GM23338 (cell line): ENCODE data around the gene CARD10. TPM values are rescaled to one million over a fixed set of nuclear protein-coding genes. Genes with fewer than 3 reads are reported as not detected.

Source experiments
- ATAC-seq: fragments of 200-7000 bp; cut with Tn5 transposase; 3 replicates; pipeline ENCODE4 v1.9.1; 2020
- DNase-seq: peaks from one replicate; pipeline ENCODE4 v3.0.0-alpha.2; 2015; ENCODE audit warnings: low spot score
- H2AFZ ChIP-seq: fragments of 200-600 bp; sonication (generic); 2 replicates; pipeline ENCODE4 v1.8.0; 2016; ENCODE audit warnings: antibody characterized with exemption, mild to moderate bottlenecking, moderate library complexity
- H3F3A ChIP-seq: fragments of 200-600 bp; sonication (generic); replicated peaks from 2 replicates; pipeline ENCODE4 v1.8.0; 2017; ENCODE audit warnings: antibody characterized with exemption, mixed run types, low read depth
- H3K27ac ChIP-seq: fragments of 200-600 bp; sonication (generic); 2 replicates; pipeline ENCODE4 v1.6.1; 2016; ENCODE audit warnings: low read depth
- H3K27me3 ChIP-seq: fragments of 200-600 bp; sonication (generic); 2 replicates; pipeline ENCODE4 v1.8.0; 2016; ENCODE audit warnings: mild to moderate bottlenecking, mixed run types, moderate library complexity; ENCODE audit not compliant: insufficient read depth
- H3K36me3 ChIP-seq: fragments of 200-600 bp; sonication (generic); 2 replicates; pipeline ENCODE4 v1.8.0; 2016; ENCODE audit warnings: mild to moderate bottlenecking; ENCODE audit not compliant: insufficient read depth
- H3K4me1 ChIP-seq: fragments of 200-600 bp; sonication (generic); 2 replicates; pipeline ENCODE4 v1.8.0; 2016; ENCODE audit warnings: mild to moderate bottlenecking, moderate library complexity; ENCODE audit not compliant: insufficient read depth
- H3K4me2 ChIP-seq: fragments of 200-600 bp; sonication (generic); 2 replicates; pipeline ENCODE4 v1.7.1; 2017; ENCODE audit warnings: mixed run types
- H3K4me3 ChIP-seq: fragments of 200-600 bp; sonication (generic); 2 replicates; pipeline ENCODE4 v1.6.1; 2016; ENCODE audit warnings: mixed run types
- H3K79me2 ChIP-seq: fragments of 200-600 bp; sonication (generic); replicated peaks from 2 replicates; pipeline ENCODE4 v1.8.0; 2017; ENCODE audit warnings: mild to moderate bottlenecking; ENCODE audit not compliant: insufficient read depth
- H3K9me2 ChIP-seq: fragments of 200-600 bp; sonication (generic); 2 replicates; pipeline ENCODE4 v1.8.0; 2017; ENCODE audit not compliant: insufficient read depth
- H4K20me1 ChIP-seq: fragments of 200-600 bp; sonication (generic); replicated peaks from 2 replicates; pipeline ENCODE4 v1.8.0; 2017; ENCODE audit warnings: mild to moderate bottlenecking; ENCODE audit not compliant: insufficient read depth
- H3K27ac Mint-ChIP-seq: 2 replicates; pipeline ENCODE4 v1.8.0; 2020; ENCODE audit warnings: inconsistent platforms, mild to moderate bottlenecking, moderate library complexity, mixed read lengths
- H3K27me3 Mint-ChIP-seq: 3 replicates; pipeline ENCODE4 v1.8.0; 2022; ENCODE audit warnings: low read depth, mild to moderate bottlenecking, moderate library complexity, mixed read lengths, inconsistent platforms; ENCODE audit not compliant: insufficient read depth, poor library complexity
- H3K36me3 Mint-ChIP-seq: 3 replicates; pipeline ENCODE4 v1.8.0; 2021; ENCODE audit warnings: low read depth, mild to moderate bottlenecking, inconsistent platforms, moderate library complexity, mixed read lengths
- H3K4me1 Mint-ChIP-seq: 3 replicates; pipeline ENCODE4 v1.8.0; 2020; ENCODE audit warnings: mild to moderate bottlenecking, inconsistent platforms, mixed read lengths
- H3K4me3 Mint-ChIP-seq: 3 replicates; pipeline ENCODE4 v1.8.0; 2021; ENCODE audit warnings: moderate library complexity, mild to moderate bottlenecking, inconsistent platforms, mixed read lengths
- H3K9me3 Mint-ChIP-seq: 3 replicates; pipeline ENCODE4 v1.8.0; 2020; ENCODE audit warnings: moderate library complexity, mild to moderate bottlenecking, inconsistent platforms, mixed read lengths
- CREB1 ChIP-seq: fragments of 250-450 bp; sonication (Bioruptor Pico); IDR thresholded peaks from 2 replicates; pipeline ENCODE4 v1.5.0; 2020; ENCODE audit warnings: low read depth, mild to moderate bottlenecking, moderate library complexity
- ETS1 ChIP-seq: IDR thresholded peaks from 2 replicates; pipeline ENCODE4 v1.6.1; 2016; ENCODE audit warnings: antibody characterized with exemption
- EZH2 ChIP-seq: fragments of 200-600 bp; sonication (generic); IDR thresholded peaks from one replicate; pipeline ENCODE4 v1.8.0; 2017; ENCODE audit warnings: antibody characterized with exemption, mild to moderate bottlenecking, low read depth; ENCODE audit not compliant: unreplicated experiment
- EZH2phosphoT487 ChIP-seq: fragments of 200-600 bp; sonication (generic); IDR thresholded peaks from one replicate; pipeline ENCODE4 v1.8.1; 2018; ENCODE audit warnings: antibody characterized with exemption; ENCODE audit not compliant: unreplicated experiment
- JUNB ChIP-seq: IDR thresholded peaks from one replicate; pipeline ENCODE4 v1.6.1; 2016; ENCODE audit warnings: antibody characterized with exemption; ENCODE audit not compliant: unreplicated experiment
- NANOG ChIP-seq: IDR thresholded peaks from 2 replicates; pipeline ENCODE4 v1.6.1; 2016; ENCODE audit warnings: antibody characterized with exemption, borderline replicate concordance
- POLR2AphosphoS5 ChIP-seq: IDR thresholded peaks from 2 replicates; pipeline ENCODE4 v1.6.1; 2016; ENCODE audit warnings: antibody characterized with exemption, low read depth
- REST ChIP-seq: IDR thresholded peaks from one replicate; pipeline ENCODE4 v1.6.1; 2018; ENCODE audit warnings: antibody characterized with exemption; ENCODE audit not compliant: unreplicated experiment
- STAT1 ChIP-seq: IDR thresholded peaks from one replicate; pipeline ENCODE4 v1.6.1; 2016; ENCODE audit warnings: antibody characterized with exemption; ENCODE audit not compliant: unreplicated experiment
- ZNF114 ChIP-seq: fragments of 250-450 bp; sonication (Bioruptor Pico); IDR thresholded peaks from 2 replicates; pipeline ENCODE4 v1.5.0; 2020; ENCODE audit warnings: mild to moderate bottlenecking, moderate library complexity
- ZNF331 ChIP-seq: fragments of 250-450 bp; sonication (Bioruptor Pico); IDR thresholded peaks from 2 replicates; pipeline ENCODE4 v1.5.0; 2020; ENCODE audit warnings: low read depth, mild to moderate bottlenecking, moderate library complexity
- ZNF462 ChIP-seq: fragments of 250-450 bp; sonication (Bioruptor Pico); IDR thresholded peaks from 2 replicates; pipeline ENCODE4 v1.5.0; 2020; ENCODE audit warnings: mild to moderate bottlenecking, moderate library complexity
- polyA plus RNA-seq: library from polyadenylated mRNA; unstranded; fragments of >200 nt; fragmentation: Nextera tagmentation; extraction: Ambion mirVana; gene quantifications from 2 replicates; pipeline ENCODE4 v1.2.1, GENCODE V29; 2016
- total RNA-seq: library from RNA; depleted of rRNA; stranded (reverse); fragments of >200 nt; shearing (Covaris generic); gene quantifications from 2 replicates; pipeline ENCODE4 v1.2.3, GENCODE V29; 2014

CARD10 gene
- total and polyA plus RNA-seq, 2 experiments from 2014 or later: 5.4 to 17.2 TPM

- H3K36me3 ChIP-seq: no peaks in the 10 kb centered on the region
- H3F3A ChIP-seq: peaks cover 4% of the 10 kb centered on the region; the same call in 1 of the 2 replicates
- peak overlapping the region; percentile 50; the same call in 1 of the 2 replicates for H3K27ac Mint-ChIP-seq
- no peak for TF ChIP-seq ZNF114 (CRISPR knock-in tag)
- TF ChIP-seq POLR2AphosphoS5: no peak
- TF ChIP-seq ETS1: no peak
- no peak for TF ChIP-seq ZNF462 (CRISPR knock-in tag)
- no peak for TF ChIP-seq ZNF331 (CRISPR knock-in tag)
- no peak for TF ChIP-seq STAT1
- TF ChIP-seq EZH2phosphoT487: no peak
- TF ChIP-seq CREB1 (CRISPR knock-in tag): no peak
- no peak for TF ChIP-seq EZH2
- no peak for TF ChIP-seq NANOG
- no peak for TF ChIP-seq JUNB
- no peak for TF ChIP-seq REST
- no peaks in the 10 kb centered on the region for H3K9me2 ChIP-seq
- H3K4me3 ChIP-seq: no peak overlapping the region
- no peak overlapping the region for H3K27ac ChIP-seq
- peaks cover 3% of the 10 kb centered on the region; the same call in 1 of the 2 replicates for H3K4me1 ChIP-seq
- H3K27me3 Mint-ChIP-seq: peaks cover 13% of the 10 kb centered on the region
- peaks cover 12% of the 10 kb centered on the region for H3K4me1 Mint-ChIP-seq
- H3K27me3 ChIP-seq: peaks cover 21% of the 10 kb centered on the region
- H3K9me3 Mint-ChIP-seq: peaks cover 6% of the 10 kb centered on the region; the same call in 2 of the 3 replicates
- H3K36me3 Mint-ChIP-seq: peaks cover 8% of the 10 kb centered on the region; the same call in 2 of the 3 replicates
- DNase-seq (no peak), ATAC-seq (no peak)
- H3K79me2 ChIP-seq: no peaks in the 10 kb centered on the region
- H3K4me3 Mint-ChIP-seq: no peak overlapping the region
- H2AFZ ChIP-seq: no peak overlapping the region
- H3K4me2 ChIP-seq: no peak overlapping the region
- no peaks in the 10 kb centered on the region for H4K20me1 ChIP-seq
These were observed 4.6 kb downstream of the CARD10 start for GRCh38 chr22:37514526-37515051.
